Caco-2 (cell line): Measurements from ENCODE around the gene ZNF429. TPM values are rescaled to one million over a fixed set of nuclear protein-coding genes. Genes with fewer than 3 reads are reported as not detected.

Experiments used
- BruUV-seq: library from RNA; stranded (reverse); fragments of 400-500 nt; replicated peaks from 2 replicates; lab custom pipeline; 2021; lab: Mats Ljungman, UMichigan
- CTCF ChIA-PET: fragments of 300-600 bp; sonication (Branson Sonifier 250); formaldehyde crosslinking; loops from one replicate; lab custom pipeline; 2022; ENCODE audit warnings: antibody characterized with exemption; lab: Charles Lee
- POLR2A ChIA-PET: fragments of 300-600 bp; sonication (Branson Sonifier 250); formaldehyde crosslinking; loops from one replicate; lab custom pipeline; 2022; ENCODE audit warnings: antibody characterized with exemption; lab: Charles Lee
- DNase-seq, 2 experiments: peaks; one replicate each; pipeline versions ENCODE4 v3.0.0 to v3.0.0-alpha.2; 2020 to 2022
- H3K27me3 ChIP-seq: replicated peaks from 2 replicates; pipeline ENCODE4 v1.6.0; 2011; ENCODE audit warnings: low read length; ENCODE audit not compliant: control insufficient read depth, insufficient read depth
- H3K36me3 ChIP-seq: 2 replicates; pipeline ENCODE4 v1.5.1; 2011; ENCODE audit warnings: low read length; ENCODE audit not compliant: control insufficient read depth, insufficient read depth
- H3K4me1 ChIP-seq: fragments of 250-450 bp; sonication (Bioruptor Pico); 2 replicates; pipeline ENCODE4 v1.5.1; 2020; ENCODE audit warnings: mild to moderate bottlenecking
- H3K4me3 ChIP-seq: 2 replicates; pipeline ENCODE4 v1.5.1; 2011; ENCODE audit warnings: low read depth, mild to moderate bottlenecking, control low read depth, low read length
- H3K9me3 ChIP-seq: fragments of 250-450 bp; sonication (Bioruptor Pico); 2 replicates; pipeline ENCODE4 v1.5.1; 2020; ENCODE audit warnings: mild to moderate bottlenecking, moderate library complexity
- H3K27ac Mint-ChIP-seq: one replicate; pipeline ENCODE4 v1.8.0; 2022; ENCODE audit warnings: mixed read lengths; ENCODE audit not compliant: unreplicated experiment
- H3K27me3 Mint-ChIP-seq: one replicate; pipeline ENCODE4 v1.8.0; 2022; ENCODE audit warnings: mixed read lengths; ENCODE audit not compliant: insufficient read depth, unreplicated experiment
- H3K36me3 Mint-ChIP-seq: one replicate; pipeline ENCODE4 v1.8.0; 2022; ENCODE audit warnings: mild to moderate bottlenecking, mixed read lengths; ENCODE audit not compliant: insufficient read depth, unreplicated experiment
- H3K4me1 Mint-ChIP-seq: one replicate; pipeline ENCODE4 v1.8.0; 2022; ENCODE audit warnings: low read depth, mixed read lengths; ENCODE audit not compliant: unreplicated experiment
- H3K4me3 Mint-ChIP-seq: one replicate; pipeline ENCODE4 v1.8.0; 2022; ENCODE audit warnings: mild to moderate bottlenecking, moderate library complexity, mixed read lengths; ENCODE audit not compliant: unreplicated experiment
- H3K9me3 Mint-ChIP-seq: one replicate; pipeline ENCODE4 v1.8.0; 2022; ENCODE audit warnings: mixed read lengths; ENCODE audit not compliant: unreplicated experiment
- intact Hi-C: fragments of 100-400 bp; cut with micrococcal nuclease; formaldehyde crosslinking; loops from one replicate; pipeline ENCODE4 v1.10.0; 2022; ENCODE audit not compliant: unreplicated experiment
- total RNA-seq: library from RNA; stranded (reverse); gene quantifications from 2 replicates; pipeline ENCODE4 v1.2.3, GENCODE V29; 2022
- TF ChIP-seq, protein P1 (sequence below), 2 experiments: fragments of 200-600 bp in 1 of 2; IDR thresholded peaks; 1 replicate in 1 of 2; 2 replicates in 1 of 2; pipeline versions ENCODE4 v1.5.1 to v1.8.0; 2011 to 2022; ENCODE audit warnings: antibody characterized with exemption in 1 of 2, control low read depth in 1 of 2, inconsistent platforms in 1 of 2, low read depth in 1 of 2, low read length in 1 of 2, mild to moderate bottlenecking in 1 of 2, moderate library complexity in 1 of 2; ENCODE audit not compliant: insufficient read depth in 1 of 2, severe bottlenecking in 1 of 2, unreplicated experiment in 1 of 2

ZNF429 gene
- total RNA-seq, 1 experiment from 2014 or later: 0.29 TPM

DNA sequence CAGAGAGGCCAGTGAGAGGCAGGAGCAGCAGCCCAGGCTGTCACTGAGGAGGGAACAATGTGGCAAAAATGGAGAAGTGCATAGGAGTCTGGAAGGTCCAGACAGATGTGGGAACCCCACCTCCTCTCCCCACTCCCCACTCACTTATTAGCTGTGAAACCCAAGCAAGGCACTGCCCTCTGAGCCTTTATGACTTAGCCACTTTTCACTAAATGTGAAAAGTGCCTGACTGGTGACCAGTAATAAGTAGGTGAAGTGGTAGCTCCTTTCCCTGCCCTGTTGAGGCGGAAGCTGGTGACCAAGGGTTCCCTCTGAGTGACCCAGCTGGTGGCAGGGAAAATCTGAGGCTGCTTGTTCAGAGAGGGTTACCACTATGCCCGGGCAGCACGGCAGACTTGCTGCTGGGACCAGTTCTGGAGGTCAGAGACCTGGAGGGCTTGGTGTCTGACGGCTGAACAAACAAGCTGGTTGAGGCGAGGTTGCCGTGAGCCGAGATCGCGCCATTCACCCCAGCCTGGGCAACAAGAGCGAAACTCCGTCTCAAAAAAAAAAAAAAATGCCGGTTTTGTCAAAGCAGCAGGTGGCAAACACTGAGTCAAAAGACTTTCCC lies 80.0 kb downstream of the ZNF429 start:
- POLR2A ChIA-PET: no interaction called here
- H3K4me1 ChIP-seq: no peaks in the 10 kb centered on the region
- CTCF ChIA-PET: no interaction called here
- BruUV-seq: no TSS peak
- H3K4me3 Mint-ChIP-seq: no peak overlapping the region
- no peaks in the 10 kb centered on the region for H3K27me3 ChIP-seq
- H3K4me1 Mint-ChIP-seq: no peaks in the 10 kb centered on the region
- no peaks in the 10 kb centered on the region for H3K36me3 Mint-ChIP-seq
- no peak overlapping the region for H3K27ac Mint-ChIP-seq
- H3K9me3 Mint-ChIP-seq: peaks cover 3% of the 10 kb centered on the region
- no peaks in the 10 kb centered on the region for H3K27me3 Mint-ChIP-seq
- DNase-seq: no peak
- H3K9me3 ChIP-seq: no peaks in the 10 kb centered on the region
- intact Hi-C loops: no loop called here
- no peak overlapping the region for H3K4me3 ChIP-seq
- no peaks in the 10 kb centered on the region for H3K36me3 ChIP-seq
- TF ChIP-seq, protein P1, sequence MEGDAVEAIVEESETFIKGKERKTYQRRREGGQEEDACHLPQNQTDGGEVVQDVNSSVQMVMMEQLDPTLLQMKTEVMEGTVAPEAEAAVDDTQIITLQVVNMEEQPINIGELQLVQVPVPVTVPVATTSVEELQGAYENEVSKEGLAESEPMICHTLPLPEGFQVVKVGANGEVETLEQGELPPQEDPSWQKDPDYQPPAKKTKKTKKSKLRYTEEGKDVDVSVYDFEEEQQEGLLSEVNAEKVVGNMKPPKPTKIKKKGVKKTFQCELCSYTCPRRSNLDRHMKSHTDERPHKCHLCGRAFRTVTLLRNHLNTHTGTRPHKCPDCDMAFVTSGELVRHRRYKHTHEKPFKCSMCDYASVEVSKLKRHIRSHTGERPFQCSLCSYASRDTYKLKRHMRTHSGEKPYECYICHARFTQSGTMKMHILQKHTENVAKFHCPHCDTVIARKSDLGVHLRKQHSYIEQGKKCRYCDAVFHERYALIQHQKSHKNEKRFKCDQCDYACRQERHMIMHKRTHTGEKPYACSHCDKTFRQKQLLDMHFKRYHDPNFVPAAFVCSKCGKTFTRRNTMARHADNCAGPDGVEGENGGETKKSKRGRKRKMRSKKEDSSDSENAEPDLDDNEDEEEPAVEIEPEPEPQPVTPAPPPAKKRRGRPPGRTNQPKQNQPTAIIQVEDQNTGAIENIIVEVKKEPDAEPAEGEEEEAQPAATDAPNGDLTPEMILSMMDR (IDR thresholded peaks at IDR 0.05; ENCODE audit: insufficient read depth in 1 of 2, low read depth in 1 of 2, low read length in 1 of 2, severe bottlenecking in 1 of 2, unreplicated experiment in 1 of 2): no peak

DNA sequence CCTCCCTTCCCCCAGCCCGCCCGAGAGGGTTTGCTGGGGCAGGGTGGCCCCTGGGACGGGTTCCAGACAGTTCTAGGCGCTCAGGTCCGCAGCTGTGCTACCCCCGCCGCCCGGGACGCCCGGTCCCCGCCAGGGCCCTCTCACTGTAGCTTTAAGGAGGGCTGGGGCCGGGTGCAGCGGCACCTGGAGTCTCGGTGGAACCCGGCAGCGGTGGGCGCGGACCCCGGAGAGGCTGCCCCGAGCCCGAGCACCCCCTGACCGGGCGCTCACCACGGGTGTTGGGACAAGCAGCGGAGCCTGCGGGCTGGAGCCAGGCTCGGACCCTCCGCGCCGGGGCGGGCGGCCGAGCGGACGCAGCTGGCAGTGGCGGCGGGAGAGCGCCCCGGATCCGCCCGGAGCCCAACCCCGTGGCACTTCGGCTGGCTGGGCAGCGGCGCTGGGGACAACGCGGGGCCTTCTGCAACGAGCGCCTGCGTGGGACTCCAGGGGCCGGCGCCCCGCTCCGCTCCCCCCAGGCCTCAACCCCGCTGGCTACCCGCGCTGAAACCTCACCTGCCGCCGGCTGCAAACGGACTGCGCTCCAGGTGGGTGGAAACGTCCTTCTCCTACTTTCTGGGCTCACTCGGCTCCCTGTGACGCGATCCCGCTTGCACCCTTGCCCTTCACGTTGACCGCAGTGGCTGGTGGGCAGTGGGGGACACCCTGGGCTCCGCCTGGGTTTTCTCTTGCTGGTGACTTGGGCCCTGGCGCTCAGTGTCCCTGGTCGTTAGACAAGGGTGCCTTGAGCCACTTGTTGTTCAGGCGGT lies 81.1 kb downstream of the ZNF429 start:
- H3K4me3 ChIP-seq: no peak overlapping the region
- H3K27me3 ChIP-seq: no peaks in the 10 kb centered on the region
- ChIA-PET POLR2A (no interaction called here), CTCF (no interaction called here)
- no peak overlapping the region for H3K4me3 Mint-ChIP-seq
- H3K27ac Mint-ChIP-seq: no peak overlapping the region
- H3K9me3 Mint-ChIP-seq: peaks cover 12% of the 10 kb centered on the region
- H3K36me3 ChIP-seq: no peaks in the 10 kb centered on the region
- DNase-seq: no peak
- intact Hi-C loops: no loop called here
- H3K36me3 Mint-ChIP-seq: no peaks in the 10 kb centered on the region
- H3K9me3 ChIP-seq: no peaks in the 10 kb centered on the region
- H3K4me1 ChIP-seq: no peaks in the 10 kb centered on the region
- BruUV-seq: no TSS peak
- H3K4me1 Mint-ChIP-seq: no peaks in the 10 kb centered on the region
- no peaks in the 10 kb centered on the region for H3K27me3 Mint-ChIP-seq
- TF ChIP-seq, protein P1 (IDR thresholded peaks at IDR 0.05; ENCODE audit: insufficient read depth in 1 of 2, low read depth in 1 of 2, low read length in 1 of 2, severe bottlenecking in 1 of 2, unreplicated experiment in 1 of 2): no peak

DNA sequence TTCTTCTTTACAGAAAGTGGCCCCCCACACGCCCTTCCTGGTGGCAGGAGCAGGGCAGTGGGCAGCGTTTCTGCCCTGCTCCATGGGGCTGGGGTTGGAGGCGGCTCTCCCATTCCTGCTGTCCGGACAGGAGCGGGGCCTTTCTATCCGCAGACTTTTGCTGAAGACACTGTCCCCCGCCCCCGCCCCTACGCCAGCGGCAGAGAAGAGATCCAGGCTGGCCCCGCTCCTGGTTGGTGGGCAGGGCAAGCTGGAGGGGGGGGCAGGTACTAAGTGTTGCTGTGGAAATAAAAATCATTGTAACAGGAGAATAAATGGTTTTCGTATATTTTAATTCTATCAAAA lies 81.7 kb downstream of the ZNF429 start:
- no TSS peak for BruUV-seq
- no peak for DNase-seq
- Mint-ChIP-seq H3K36me3 (no peaks in the 10 kb centered on the region), H3K4me1 (no peaks in the 10 kb centered on the region), H3K4me3 (no peak overlapping the region), H3K9me3 (peaks cover 12% of the 10 kb centered on the region), H3K27ac (no peak overlapping the region), H3K27me3 (no peaks in the 10 kb centered on the region)
- Histone ChIP-seq H3K36me3 (no peaks in the 10 kb centered on the region), H3K4me3 (no peak overlapping the region), H3K4me1 (no peaks in the 10 kb centered on the region), H3K27me3 (no peaks in the 10 kb centered on the region), H3K9me3 (no peaks in the 10 kb centered on the region)
- intact Hi-C loops: no loop called here
- ChIA-PET CTCF (no interaction called here), POLR2A (no interaction called here)
- TF ChIP-seq, protein P1 (IDR thresholded peaks at IDR 0.05; ENCODE audit: insufficient read depth in 1 of 2, low read depth in 1 of 2, low read length in 1 of 2, severe bottlenecking in 1 of 2, unreplicated experiment in 1 of 2): no peak
